ENCODE data around the gene SWAP70. TPM values are rescaled to one million over a fixed set of nuclear protein-coding genes. Genes with fewer than 3 reads are reported as not detected.

Gene SWAP70
- total RNA-seq, 1 experiment from 2014 or later, result 19.9 TPM

- DNase-seq, result no peak
- BruUV-seq (replicated peaks), result no TSS peak
- intact Hi-C loops (cut with micrococcal nuclease; ENCODE audit: unreplicated experiment), result no loop called here
- H3K4me1 Mint-ChIP-seq (ENCODE audit: low read depth, unreplicated experiment), result peaks cover 11% of the 10 kb centered on the region
- no peaks in the 10 kb centered on the region for H3K27me3 Mint-ChIP-seq (ENCODE audit: unreplicated experiment)
- no peaks in the 10 kb centered on the region for H3K9me3 Mint-ChIP-seq (ENCODE audit: low read depth, unreplicated experiment)
- CTCF ChIA-PET, result no interaction called here
- H3K4me3 Mint-ChIP-seq (ENCODE audit: low read depth, unreplicated experiment), result no peak overlapping the region
- no peak overlapping the region for H3K27ac Mint-ChIP-seq (ENCODE audit: unreplicated experiment)
- H3K36me3 Mint-ChIP-seq (ENCODE audit: insufficient read depth, unreplicated experiment), result peaks cover 9% of the 10 kb centered on the region
- no peak for TF ChIP-seq CTCF (IDR thresholded peaks at IDR 0.05; ENCODE audit: unreplicated experiment)
These were observed 113.6 kb downstream of the SWAP70 start for GRCh38 chr11:9777525-9777924.

GRCh38 chr11:9780929-9781328 is 117.1 kb downstream of the SWAP70 start:
- Mint-ChIP-seq H3K36me3 (ENCODE audit: insufficient read depth, unreplicated experiment) (peaks cover 18% of the 10 kb centered on the region), H3K4me3 (ENCODE audit: low read depth, unreplicated experiment) (no peak overlapping the region), H3K4me1 (ENCODE audit: low read depth, unreplicated experiment) (no peaks in the 10 kb centered on the region), H3K27ac (ENCODE audit: unreplicated experiment) (no peak overlapping the region), H3K9me3 (ENCODE audit: low read depth, unreplicated experiment) (no peaks in the 10 kb centered on the region), H3K27me3 (ENCODE audit: unreplicated experiment) (no peaks in the 10 kb centered on the region)
- no peak for DNase-seq
- TF ChIP-seq CTCF (IDR thresholded peaks at IDR 0.05; ENCODE audit: unreplicated experiment), result no peak
- no TSS peak for BruUV-seq (replicated peaks)
- CTCF ChIA-PET, result no interaction called here
- intact Hi-C loops (cut with micrococcal nuclease; ENCODE audit: unreplicated experiment), result no loop called here

DNA sequence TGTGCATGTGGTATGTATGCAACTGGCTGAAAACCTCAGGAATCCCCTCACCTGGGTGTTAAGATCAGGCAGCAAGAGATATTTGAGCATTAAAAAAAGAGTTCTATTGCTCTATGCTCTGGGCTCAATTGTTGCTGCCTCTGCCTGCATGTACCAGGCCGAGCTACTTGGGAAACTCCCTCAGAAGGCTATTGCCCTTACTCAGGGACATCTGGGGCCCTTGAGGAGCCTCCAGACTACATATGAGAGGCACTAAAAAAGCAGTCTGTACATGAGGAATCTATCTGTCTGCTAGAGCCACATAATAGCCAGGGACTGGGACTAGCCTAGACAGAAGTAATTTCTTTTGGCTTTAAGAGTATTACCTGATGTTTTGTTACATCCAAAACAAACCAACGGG is 120.1 kb downstream of the SWAP70 start:
- Mint-ChIP-seq H3K36me3 (ENCODE audit: insufficient read depth, unreplicated experiment) (peaks cover 18% of the 10 kb centered on the region), H3K27me3 (ENCODE audit: unreplicated experiment) (no peaks in the 10 kb centered on the region), H3K4me1 (ENCODE audit: low read depth, unreplicated experiment) (no peaks in the 10 kb centered on the region), H3K27ac (ENCODE audit: unreplicated experiment) (no peak overlapping the region), H3K9me3 (ENCODE audit: low read depth, unreplicated experiment) (no peaks in the 10 kb centered on the region), H3K4me3 (ENCODE audit: low read depth, unreplicated experiment) (no peak overlapping the region)
- DNase-seq, result no peak
- intact Hi-C loops (cut with micrococcal nuclease; ENCODE audit: unreplicated experiment), result no loop called here
- CTCF ChIA-PET, result no interaction called here
- BruUV-seq (replicated peaks), result no TSS peak
- TF ChIP-seq CTCF (IDR thresholded peaks at IDR 0.05; ENCODE audit: unreplicated experiment), result no peak

DNA sequence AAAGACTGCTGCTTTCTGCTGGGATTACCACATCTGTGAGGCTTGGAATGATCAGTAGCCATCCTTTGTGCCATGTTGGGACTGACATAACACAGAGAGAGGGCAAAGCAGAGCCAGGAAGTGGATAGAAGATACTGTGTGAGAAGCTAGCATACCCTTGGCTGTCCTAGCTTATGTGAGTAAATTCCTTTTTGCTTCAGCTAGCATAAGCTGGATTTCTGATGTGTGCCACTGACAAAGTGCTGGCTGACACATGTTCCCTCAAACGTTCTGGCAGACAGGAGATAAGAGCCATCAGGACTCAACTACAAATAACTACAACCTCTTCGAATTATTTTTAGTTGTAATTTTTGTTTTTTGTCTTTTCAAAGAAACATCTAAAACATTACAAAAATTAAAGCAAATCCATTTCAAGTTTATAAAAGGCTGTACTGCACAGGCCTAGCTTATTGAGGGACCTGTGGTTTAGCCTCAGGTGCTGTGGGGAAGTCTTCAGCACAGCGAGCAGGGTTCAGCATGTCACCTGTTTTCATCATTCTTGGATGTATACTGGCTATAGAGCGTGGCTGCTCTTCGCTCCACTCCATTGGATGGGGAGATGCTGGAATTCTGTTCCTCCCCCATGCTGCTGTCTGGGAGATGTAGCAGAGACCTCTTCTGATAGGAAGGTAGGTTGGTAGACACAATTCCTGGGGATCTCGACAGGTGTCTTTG is 120.9 kb downstream of the SWAP70 start:
- H3K4me1 Mint-ChIP-seq (ENCODE audit: low read depth, unreplicated experiment), result no peaks in the 10 kb centered on the region
- intact Hi-C loops (cut with micrococcal nuclease; ENCODE audit: unreplicated experiment), result no loop called here
- CTCF ChIA-PET, result no interaction called here
- no TSS peak for BruUV-seq (replicated peaks)
- H3K27me3 Mint-ChIP-seq (ENCODE audit: unreplicated experiment), result no peaks in the 10 kb centered on the region
- H3K27ac Mint-ChIP-seq (ENCODE audit: unreplicated experiment), result no peak overlapping the region
- no peaks in the 10 kb centered on the region for H3K9me3 Mint-ChIP-seq (ENCODE audit: low read depth, unreplicated experiment)
- H3K4me3 Mint-ChIP-seq (ENCODE audit: low read depth, unreplicated experiment), result no peak overlapping the region
- DNase-seq, result no peak
- H3K36me3 Mint-ChIP-seq (ENCODE audit: insufficient read depth, unreplicated experiment), result peaks cover 18% of the 10 kb centered on the region
- TF ChIP-seq CTCF (IDR thresholded peaks at IDR 0.05; ENCODE audit: unreplicated experiment), result no peak
